ENCODE measurements around the gene ST6GALNAC5.

Gene ST6GALNAC5

GRCh38 chr1:77015748-77016341 is 148.6 kb downstream of the ST6GALNAC5 start:
- H3K9ac ChIP-seq (ENCODE audit: low read length), result no peak overlapping the region
- H3K27me3 ChIP-seq (replicated peaks; ENCODE audit: insufficient read depth, low read length), result no peaks in the 10 kb centered on the region
- H3K4me3 ChIP-seq (ENCODE audit: low read length), result no peak overlapping the region
- no peaks in the 10 kb centered on the region for H4K20me1 ChIP-seq (ENCODE audit: insufficient read depth, low read length)
- no peak overlapping the region for H2AFZ ChIP-seq (ENCODE audit: low read length)
- no peaks in the 10 kb centered on the region for H3K9me3 ChIP-seq (replicated peaks; ENCODE audit: insufficient read depth, low read length)
- no peak overlapping the region for H3K4me2 ChIP-seq (ENCODE audit: low read depth, low read length)
- no peaks in the 10 kb centered on the region for H3K36me3 ChIP-seq (replicated peaks; ENCODE audit: insufficient read depth, low read length)
- no peaks in the 10 kb centered on the region for H3K79me2 ChIP-seq (ENCODE audit: low read length)
- H3K4me1 ChIP-seq (ENCODE audit: low read length), result no peaks in the 10 kb centered on the region
- no peaks in the 10 kb centered on the region for H3K9me2 ChIP-seq (replicated peaks; ENCODE audit: insufficient read depth, low read length)
- no peaks in the 10 kb centered on the region for H3F3A ChIP-seq (ENCODE audit: insufficient read depth, low read length)
- TF ChIP-seq EZH2 (optimal IDR thresholded peaks at IDR 0.05; ENCODE audit: low read depth, low read length), result no peak
- no peak for TF ChIP-seq CTCF (IDR thresholded peaks at IDR 0.05; ENCODE audit: low read length)
- TF ChIP-seq EZH2phosphoT487 (IDR thresholded peaks at IDR 0.05; ENCODE audit: low read length), result no peak
- DNase-seq, result no peak
- H3K27ac ChIP-seq (ENCODE audit: low read length), result no peak overlapping the region

GRCh38 chr1:77016386-77016985 is 149.2 kb downstream of the ST6GALNAC5 start:
- H3F3A ChIP-seq (ENCODE audit: insufficient read depth, low read length), result no peaks in the 10 kb centered on the region
- no peaks in the 10 kb centered on the region for H3K9me2 ChIP-seq (replicated peaks; ENCODE audit: insufficient read depth, low read length)
- H3K4me2 ChIP-seq (ENCODE audit: low read depth, low read length), result no peak overlapping the region
- no peaks in the 10 kb centered on the region for H3K4me1 ChIP-seq (ENCODE audit: low read length)
- H3K27ac ChIP-seq (ENCODE audit: low read length), result no peak overlapping the region
- TF ChIP-seq CTCF (IDR thresholded peaks at IDR 0.05; ENCODE audit: low read length) (no peak), EZH2phosphoT487 (IDR thresholded peaks at IDR 0.05; ENCODE audit: low read length) (no peak), EZH2 (optimal IDR thresholded peaks at IDR 0.05; ENCODE audit: low read depth, low read length) (no peak)
- H3K27me3 ChIP-seq (replicated peaks; ENCODE audit: insufficient read depth, low read length), result no peaks in the 10 kb centered on the region
- no peaks in the 10 kb centered on the region for H4K20me1 ChIP-seq (ENCODE audit: insufficient read depth, low read length)
- no peak overlapping the region for H3K4me3 ChIP-seq (ENCODE audit: low read length)
- no peaks in the 10 kb centered on the region for H3K79me2 ChIP-seq (ENCODE audit: low read length)
- DNase-seq, result no peak
- H3K9me3 ChIP-seq (replicated peaks; ENCODE audit: insufficient read depth, low read length), result no peaks in the 10 kb centered on the region
- H3K9ac ChIP-seq (ENCODE audit: low read length), result no peak overlapping the region
- no peak overlapping the region for H2AFZ ChIP-seq (ENCODE audit: low read length)
- no peaks in the 10 kb centered on the region for H3K36me3 ChIP-seq (replicated peaks; ENCODE audit: insufficient read depth, low read length)

GRCh38 chr1:77018311-77018710 is 151.0 kb downstream of the ST6GALNAC5 start:
- no peak overlapping the region for H3K27ac ChIP-seq (ENCODE audit: low read length)
- no peaks in the 10 kb centered on the region for H4K20me1 ChIP-seq (ENCODE audit: insufficient read depth, low read length)
- no peaks in the 10 kb centered on the region for H3K9me3 ChIP-seq (replicated peaks; ENCODE audit: insufficient read depth, low read length)
- H3K4me1 ChIP-seq (ENCODE audit: low read length), result no peaks in the 10 kb centered on the region
- H3F3A ChIP-seq (ENCODE audit: insufficient read depth, low read length), result no peaks in the 10 kb centered on the region
- H3K4me2 ChIP-seq (ENCODE audit: low read depth, low read length), result no peak overlapping the region
- no peak for DNase-seq
- H3K9ac ChIP-seq (ENCODE audit: low read length), result no peak overlapping the region
- H2AFZ ChIP-seq (ENCODE audit: low read length), result no peak overlapping the region
- no peaks in the 10 kb centered on the region for H3K36me3 ChIP-seq (replicated peaks; ENCODE audit: insufficient read depth, low read length)
- TF ChIP-seq EZH2 (optimal IDR thresholded peaks at IDR 0.05; ENCODE audit: low read depth, low read length), result no peak
- no peak for TF ChIP-seq EZH2phosphoT487 (IDR thresholded peaks at IDR 0.05; ENCODE audit: low read length)
- no peak for TF ChIP-seq CTCF (IDR thresholded peaks at IDR 0.05; ENCODE audit: low read length)
- H3K9me2 ChIP-seq (replicated peaks; ENCODE audit: insufficient read depth, low read length), result no peaks in the 10 kb centered on the region
- H3K4me3 ChIP-seq (ENCODE audit: low read length), result no peak overlapping the region
- no peaks in the 10 kb centered on the region for H3K79me2 ChIP-seq (ENCODE audit: low read length)
- no peaks in the 10 kb centered on the region for H3K27me3 ChIP-seq (replicated peaks; ENCODE audit: insufficient read depth, low read length)

All from MM.1S (cell line).